Activated naive CD8-positive, alpha-beta T cell treated with anti-CD3 and anti-CD28 coated beads, Interleukin-2, amount 10 ng/mL, durations not matched to agents 7 days and 5 days (primary cell): ENCODE data around the gene TEF. TPM values are rescaled to one million over a fixed set of nuclear protein-coding genes. Genes with fewer than 3 reads are reported as not detected.

Source experiments
- ATAC-seq: fragments of 150-1000 bp; cut with Tn5 transposase; one replicate; pipeline ENCODE4 v1.10.0; 2021; ENCODE audit warnings: low read depth, moderate library complexity
- POLR2A ChIA-PET: fragments of 350-600 bp; sonication (Branson Sonifier 250); formaldehyde crosslinking; loops from one replicate; lab custom pipeline; 2021; ENCODE audit warnings: antibody characterized with exemption; lab: Charles Lee
- DNase-seq: peaks from one replicate; pipeline ENCODE4 v3.0.0; 2021
- H3K27ac Mint-ChIP-seq: one replicate; pipeline ENCODE4 v1.8.0; 2022; ENCODE audit warnings: mild to moderate bottlenecking, mixed read lengths
- H3K27me3 Mint-ChIP-seq: one replicate; pipeline ENCODE4 v1.8.0; 2022; ENCODE audit warnings: mild to moderate bottlenecking, moderate library complexity, mixed read lengths
- H3K36me3 Mint-ChIP-seq: one replicate; pipeline ENCODE4 v1.8.0; 2021; ENCODE audit warnings: mild to moderate bottlenecking, mixed read lengths
- H3K4me1 Mint-ChIP-seq: one replicate; pipeline ENCODE4 v1.8.0; 2021; ENCODE audit warnings: mixed read lengths
- H3K4me3 Mint-ChIP-seq: one replicate; pipeline ENCODE4 v1.8.0; 2022; ENCODE audit warnings: mild to moderate bottlenecking, moderate library complexity, mixed read lengths
- H3K9me3 Mint-ChIP-seq: one replicate; pipeline ENCODE4 v1.8.0; 2021; ENCODE audit warnings: mixed read lengths
- total RNA-seq, 2 experiments: library from RNA; stranded (reverse); gene quantifications; one replicate each; pipeline ENCODE4 v1.2.3, GENCODE V29; 2021

TEF gene, protein sequence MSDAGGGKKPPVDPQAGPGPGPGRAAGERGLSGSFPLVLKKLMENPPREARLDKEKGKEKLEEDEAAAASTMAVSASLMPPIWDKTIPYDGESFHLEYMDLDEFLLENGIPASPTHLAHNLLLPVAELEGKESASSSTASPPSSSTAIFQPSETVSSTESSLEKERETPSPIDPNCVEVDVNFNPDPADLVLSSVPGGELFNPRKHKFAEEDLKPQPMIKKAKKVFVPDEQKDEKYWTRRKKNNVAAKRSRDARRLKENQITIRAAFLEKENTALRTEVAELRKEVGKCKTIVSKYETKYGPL
- 1 to 10 TPM; 3.6 to 4.0 TPM for total RNA-seq

DNA sequence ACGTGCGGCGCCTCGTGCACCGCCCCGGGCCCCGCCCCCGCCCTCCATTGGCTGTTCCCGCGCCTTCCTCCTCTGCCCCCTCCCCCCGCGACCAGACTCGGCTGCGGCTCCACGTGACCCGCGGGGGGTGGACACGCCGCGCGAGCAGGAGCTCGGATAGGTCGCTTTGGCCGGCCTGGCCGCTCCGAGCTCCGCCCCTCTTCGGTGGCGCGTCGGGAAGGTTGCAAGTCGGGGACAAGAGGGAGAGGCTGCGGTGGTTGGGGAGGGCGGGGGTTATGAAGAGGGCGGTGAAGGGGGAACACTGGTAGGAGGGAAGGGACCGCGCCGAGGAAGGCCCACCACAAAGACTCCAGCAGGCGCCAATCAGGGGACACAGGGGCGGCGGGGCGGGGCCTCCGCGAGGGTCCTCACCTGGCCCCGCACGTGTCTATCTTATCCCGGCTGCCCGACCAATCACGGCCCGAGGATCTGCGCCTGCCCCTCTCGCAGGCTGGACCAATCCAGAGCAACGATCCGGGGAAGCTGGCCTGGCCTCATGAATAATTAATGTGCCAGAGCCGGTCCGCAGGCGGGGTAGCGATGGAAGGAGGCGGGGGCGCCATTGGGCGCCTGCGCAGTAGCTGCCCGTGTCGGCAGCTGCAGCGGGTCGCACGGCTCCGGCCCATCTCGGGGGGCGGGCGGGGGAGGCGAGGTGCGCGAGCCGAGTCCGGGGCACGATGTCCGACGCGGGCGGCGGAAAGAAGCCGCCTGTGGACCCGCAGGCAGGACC lies at the start of gene TEF:
TSS of gene TEF (plus strand) at position 614 of the 769 bp plus-strand sequence. CDS start at position 717, 103 bp downstream.
- Mint-ChIP-seq H3K27ac (peak within 1 kb of the TSS; percentile 96), H3K4me3 (peak within 1 kb of the TSS; percentile 89), H3K4me1 (peaks cover 5% of the 10 kb centered on the region), H3K9me3 (no peaks in the 10 kb centered on the region), H3K27me3 (peaks cover 4% of the 10 kb centered on the region), H3K36me3 (no peaks in the 10 kb centered on the region)
- POLR2A ChIA-PET = interaction anchor here (0.5 to 2.6 kb wide), 17 partner anchors 15 to 1233 kb away, joined by 3 to 15 read pairs (median 4); partner anchors contain the start of genes ACO2, PHF5A, PMM1 and POLDIP3
- DNase-seq = peak; percentile 98
- peak; percentile 94 for ATAC-seq

DNA sequence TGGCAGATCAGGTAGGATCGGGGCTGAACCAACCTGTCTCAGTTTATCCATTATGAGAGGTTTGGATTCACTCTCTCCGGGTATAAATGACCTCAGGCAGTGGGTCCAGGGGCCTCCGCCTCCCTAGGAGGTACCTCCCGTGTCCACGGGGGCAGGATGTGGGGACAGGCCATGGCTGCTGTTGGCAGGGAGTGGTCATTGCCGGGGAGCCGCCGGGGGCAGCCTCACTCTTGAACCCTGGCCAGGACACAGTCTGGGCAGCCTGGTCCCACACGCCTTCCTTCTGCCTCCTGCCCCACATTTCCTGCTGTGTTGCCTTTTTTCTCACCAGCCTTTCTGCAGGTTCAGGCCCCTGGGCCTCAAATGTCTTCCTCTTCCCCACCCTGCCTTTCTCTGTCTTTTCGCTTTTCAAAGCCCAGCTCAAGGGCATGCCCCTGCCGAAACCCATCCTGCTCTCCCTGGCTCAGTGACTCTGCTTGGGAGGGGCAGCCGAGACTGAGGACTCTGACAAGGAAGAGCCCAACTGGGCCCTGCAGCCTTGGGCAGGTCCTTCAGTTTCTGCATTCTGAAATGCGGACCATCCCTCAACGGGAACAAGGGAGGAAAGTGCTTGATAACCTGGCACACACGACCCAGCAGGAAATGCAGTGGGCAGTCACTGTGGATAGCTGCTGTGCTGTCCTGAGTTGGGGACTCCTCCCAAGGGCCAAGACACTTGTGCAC lies 49.4 kb upstream of the TEF start:
- ATAC-seq = no peak

DNA sequence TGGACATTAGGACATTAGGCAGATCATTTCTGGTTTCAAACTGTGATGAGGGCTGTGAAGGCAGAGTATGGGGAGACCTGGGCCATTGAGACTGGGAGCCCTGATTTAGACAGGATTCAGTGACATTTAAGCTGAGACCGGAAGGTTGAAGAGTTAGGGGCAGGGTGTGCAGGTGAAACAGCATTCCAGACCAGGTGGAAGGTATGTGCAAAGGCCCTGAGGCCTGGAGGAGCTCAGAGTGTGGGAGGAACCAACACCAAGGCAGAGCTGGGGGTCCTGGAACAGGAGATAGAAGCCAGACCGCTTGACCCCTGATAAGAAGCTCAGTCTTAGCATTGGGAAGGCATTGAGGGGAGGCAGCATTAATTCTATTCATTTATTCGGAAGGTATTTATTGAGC lies 47.9 kb upstream of the TEF start:
- POLR2A ChIA-PET = no interaction called here
- no peak overlapping the region for H3K27ac Mint-ChIP-seq
- H3K9me3 Mint-ChIP-seq = no peaks in the 10 kb centered on the region
- H3K36me3 Mint-ChIP-seq = peaks cover 10% of the 10 kb centered on the region
- ATAC-seq (no peak), DNase-seq (no peak)
- H3K4me1 Mint-ChIP-seq = peaks cover 9% of the 10 kb centered on the region
- no peak overlapping the region for H3K4me3 Mint-ChIP-seq
- no peaks in the 10 kb centered on the region for H3K27me3 Mint-ChIP-seq

More for the DNA sequence above, 49.4 kb upstream of the TEF start:
- H3K9me3 Mint-ChIP-seq = no peaks in the 10 kb centered on the region
- H3K36me3 Mint-ChIP-seq = peaks cover 11% of the 10 kb centered on the region
- no peaks in the 10 kb centered on the region for H3K27me3 Mint-ChIP-seq
- H3K4me3 Mint-ChIP-seq = no peak overlapping the region
- H3K27ac Mint-ChIP-seq = no peak overlapping the region
- no peak for DNase-seq
- peaks cover 9% of the 10 kb centered on the region for H3K4me1 Mint-ChIP-seq
- POLR2A ChIA-PET = no interaction called here

DNA sequence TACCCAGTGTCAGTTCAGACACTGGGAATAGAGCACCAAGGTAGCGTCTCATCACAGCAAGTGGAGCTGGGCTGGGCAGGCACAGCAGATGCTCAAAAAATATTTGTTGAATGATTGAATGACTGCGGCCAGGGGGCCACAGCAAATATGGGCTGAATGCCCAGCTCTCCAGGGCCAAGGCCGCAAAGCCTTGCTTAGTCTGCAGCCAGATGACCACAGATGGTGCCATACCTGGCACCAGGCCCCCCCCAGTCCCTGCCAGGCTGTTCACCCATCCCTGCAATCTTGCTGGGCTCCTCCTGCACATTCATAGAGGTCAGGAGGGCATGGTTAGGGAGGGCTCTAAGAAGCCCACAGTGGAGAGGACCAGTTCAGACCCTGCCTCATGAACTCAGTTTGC lies 47.5 kb upstream of the TEF start:
- ATAC-seq = no peak
- H3K27me3 Mint-ChIP-seq = no peaks in the 10 kb centered on the region
- peaks cover 10% of the 10 kb centered on the region for H3K36me3 Mint-ChIP-seq
- peaks cover 9% of the 10 kb centered on the region for H3K4me1 Mint-ChIP-seq
- DNase-seq = no peak
- no peaks in the 10 kb centered on the region for H3K9me3 Mint-ChIP-seq
- POLR2A ChIA-PET = no interaction called here
- H3K4me3 Mint-ChIP-seq = no peak overlapping the region
- H3K27ac Mint-ChIP-seq = no peak overlapping the region

DNA sequence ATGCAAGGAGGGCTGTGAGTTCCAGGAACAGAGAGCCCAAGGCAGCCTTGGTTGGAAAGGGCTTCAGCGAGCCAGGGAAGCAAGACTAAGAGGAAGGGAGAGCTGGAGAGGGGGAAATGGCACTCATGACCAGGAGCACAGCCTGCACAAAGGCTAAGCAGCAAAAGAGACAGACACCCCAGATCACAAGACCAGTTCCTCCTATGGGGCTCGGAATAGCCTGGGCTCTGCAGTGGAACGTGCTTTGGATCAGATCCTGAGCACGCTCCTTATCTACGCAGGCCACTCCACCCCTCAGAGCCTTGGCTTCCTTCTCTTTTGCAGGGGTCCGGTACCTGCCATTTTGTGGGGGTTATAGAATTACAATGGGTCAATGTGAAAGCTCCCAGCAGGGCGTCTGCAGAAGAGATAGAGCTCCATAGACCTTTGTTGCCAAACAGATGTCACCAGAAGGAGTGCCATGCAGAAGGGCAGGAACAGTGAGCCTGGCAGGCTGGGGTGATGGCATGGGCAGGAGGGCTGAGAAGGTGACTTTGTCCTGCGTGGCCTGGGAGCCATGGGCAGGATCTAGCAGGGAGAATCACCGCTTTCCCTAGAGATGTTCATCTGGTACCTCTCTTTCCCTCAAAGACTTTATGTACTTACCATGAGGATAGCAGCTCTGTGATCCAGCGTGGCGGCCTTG lies 46.6 kb upstream of the TEF start:
- Mint-ChIP-seq H3K9me3 (no peaks in the 10 kb centered on the region), H3K27me3 (no peaks in the 10 kb centered on the region), H3K36me3 (peaks cover 8% of the 10 kb centered on the region), H3K4me3 (no peak overlapping the region), H3K4me1 (peaks cover 9% of the 10 kb centered on the region), H3K27ac (no peak overlapping the region)
- no peak for DNase-seq
- POLR2A ChIA-PET = interaction anchor here (1.1 kb wide), 1 partner anchor 49 kb away, joined by 3 read pairs; the partner anchor contains the start of gene RANGAP1
- ATAC-seq = no peak

DNA sequence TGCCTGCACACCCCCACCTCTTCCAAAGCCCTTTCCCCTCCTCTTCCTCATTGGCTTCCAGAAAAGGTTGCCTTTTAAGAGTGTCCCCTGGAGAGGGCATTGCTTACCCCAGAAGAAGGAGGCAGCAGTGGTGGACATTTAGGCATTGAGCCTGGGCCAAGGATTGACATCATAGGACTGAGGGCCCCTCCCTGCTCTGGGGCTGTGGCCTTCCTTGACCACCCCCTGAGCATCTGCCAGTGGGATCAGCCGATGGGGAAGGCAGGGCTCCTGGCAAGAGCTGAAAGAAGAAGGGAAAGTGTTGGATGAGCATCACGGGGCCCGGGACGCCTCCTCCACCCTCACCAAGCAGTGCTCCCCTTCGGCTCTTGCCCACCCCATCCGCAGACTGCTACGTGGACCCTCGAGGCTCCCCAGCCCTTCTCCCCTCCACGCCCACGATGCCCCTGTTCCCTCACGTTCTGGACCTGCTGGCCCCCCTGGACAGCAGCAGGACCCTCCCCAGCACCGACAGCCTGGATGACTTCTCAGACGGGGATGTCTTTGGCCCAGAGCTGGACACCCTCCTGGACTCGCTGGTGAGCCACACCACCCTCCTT lies 43.0 kb upstream of the TEF start:
- Mint-ChIP-seq H3K36me3 (peaks cover 4% of the 10 kb centered on the region), H3K4me1 (peaks cover 11% of the 10 kb centered on the region), H3K27me3 (no peaks in the 10 kb centered on the region), H3K4me3 (no peak overlapping the region), H3K9me3 (no peaks in the 10 kb centered on the region), H3K27ac (peak overlapping the region; percentile 64)
- POLR2A ChIA-PET = interaction anchor here (0.6 kb wide), 1 partner anchor 10 kb away, joined by 3 read pairs; no protein-coding TSS in a partner anchor
- DNase-seq = no peak
- ATAC-seq = no peak

DNA sequence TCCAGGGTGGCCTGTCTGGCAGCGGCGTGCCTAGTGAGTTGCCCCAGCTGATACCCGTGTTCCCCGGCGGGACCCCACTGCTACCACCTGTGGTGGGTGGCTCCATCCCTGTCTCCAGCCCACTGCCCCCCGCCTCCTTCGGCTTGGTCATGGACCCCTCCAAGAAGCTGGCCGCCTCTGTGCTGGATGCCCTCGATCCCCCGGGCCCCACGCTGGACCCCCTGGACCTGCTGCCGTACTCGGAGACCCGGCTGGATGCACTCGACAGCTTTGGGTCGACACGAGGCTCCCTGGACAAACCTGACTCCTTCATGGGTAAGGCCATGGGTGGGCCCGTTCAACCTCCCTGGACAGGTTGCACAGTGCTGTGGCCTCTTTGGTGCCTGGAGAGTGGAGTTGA lies 41.9 kb upstream of the TEF start:
- no peaks in the 10 kb centered on the region for H3K9me3 Mint-ChIP-seq
- H3K36me3 Mint-ChIP-seq = peaks cover 5% of the 10 kb centered on the region
- no peak for DNase-seq
- ATAC-seq = no peak
- POLR2A ChIA-PET = interaction anchor here (0.6 kb wide), 1 partner anchor 9 kb away, joined by 3 read pairs; no protein-coding TSS in a partner anchor
- no peak overlapping the region for H3K27ac Mint-ChIP-seq
- no peak overlapping the region for H3K4me3 Mint-ChIP-seq
- H3K4me1 Mint-ChIP-seq = peaks cover 11% of the 10 kb centered on the region
- no peaks in the 10 kb centered on the region for H3K27me3 Mint-ChIP-seq

DNA sequence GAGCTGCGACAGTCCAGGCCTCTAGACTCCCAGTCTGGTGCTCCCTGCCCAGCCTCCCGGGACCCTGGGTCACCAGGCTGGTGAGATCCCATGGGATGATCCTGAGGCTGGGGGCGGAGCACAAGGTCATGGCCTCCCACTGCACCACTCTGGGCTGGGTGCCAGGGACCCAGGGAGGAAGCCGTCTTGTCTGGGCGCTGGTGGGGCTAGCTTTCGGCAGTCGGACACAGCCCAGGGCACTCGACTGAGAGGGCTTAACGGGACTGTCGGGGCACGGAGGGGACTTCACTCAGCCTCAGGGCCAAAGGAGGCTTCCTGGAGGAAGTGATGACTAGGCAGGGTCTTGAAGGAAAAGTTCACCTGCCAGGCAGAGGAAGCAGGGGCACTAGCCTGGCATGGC lies 41.4 kb upstream of the TEF start:
- Mint-ChIP-seq H3K36me3 (peaks cover 9% of the 10 kb centered on the region), H3K4me1 (peaks cover 11% of the 10 kb centered on the region), H3K27ac (no peak overlapping the region), H3K27me3 (no peaks in the 10 kb centered on the region), H3K9me3 (no peaks in the 10 kb centered on the region), H3K4me3 (no peak overlapping the region)
- POLR2A ChIA-PET = no interaction called here
- no peak for ATAC-seq
- no peak for DNase-seq

DNA sequence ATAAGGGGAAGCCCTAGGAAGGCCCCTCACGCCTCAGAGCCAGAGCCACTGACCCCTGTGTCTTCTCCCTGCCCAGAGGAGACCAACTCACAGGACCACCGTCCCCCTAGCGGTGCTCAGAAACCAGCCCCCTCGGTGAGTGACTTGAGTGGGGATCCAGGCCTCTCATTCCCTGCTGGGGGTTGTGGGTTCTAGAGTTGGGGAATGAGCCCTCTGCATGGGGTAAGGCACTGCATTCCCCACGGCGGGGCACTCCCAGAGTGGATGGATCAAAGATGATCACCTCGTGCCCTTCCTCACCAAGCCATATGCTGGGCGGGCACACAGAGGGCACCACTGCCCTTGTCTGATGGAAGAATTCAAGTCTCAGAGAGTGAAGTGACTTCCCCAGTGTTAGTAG lies 40.7 kb upstream of the TEF start:
- no peak overlapping the region for H3K27ac Mint-ChIP-seq
- H3K4me3 Mint-ChIP-seq = no peak overlapping the region
- no peak for ATAC-seq
- peaks cover 7% of the 10 kb centered on the region for H3K4me1 Mint-ChIP-seq
- POLR2A ChIA-PET = no interaction called here
- no peaks in the 10 kb centered on the region for H3K9me3 Mint-ChIP-seq
- H3K36me3 Mint-ChIP-seq = peaks cover 6% of the 10 kb centered on the region
- no peak for DNase-seq
- no peaks in the 10 kb centered on the region for H3K27me3 Mint-ChIP-seq

DNA sequence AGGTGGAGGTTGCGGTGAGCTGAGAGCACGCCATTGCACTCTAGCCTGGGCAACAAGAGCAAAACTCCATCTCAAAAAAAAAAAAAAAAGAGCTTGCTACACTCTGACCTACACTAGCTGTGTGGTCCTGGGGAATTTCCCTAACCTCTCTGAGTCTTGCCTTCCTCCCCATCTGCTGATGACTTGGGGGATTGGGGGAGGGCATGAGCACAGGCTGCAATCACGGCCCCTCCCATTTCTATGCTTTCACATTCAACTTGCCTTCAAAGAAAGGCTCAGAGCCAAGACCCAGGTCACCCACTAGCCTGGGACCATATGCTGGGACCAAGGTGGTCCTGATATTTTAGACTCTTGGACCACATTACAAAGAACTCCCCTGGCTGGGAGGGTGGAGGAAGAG lies 39.8 kb upstream of the TEF start:
- ATAC-seq (peak; percentile 72), DNase-seq (no peak)
- Mint-ChIP-seq H3K4me3 (no peak overlapping the region), H3K4me1 (peaks cover 4% of the 10 kb centered on the region), H3K27ac (no peak overlapping the region), H3K27me3 (no peaks in the 10 kb centered on the region), H3K9me3 (no peaks in the 10 kb centered on the region), H3K36me3 (peaks cover 6% of the 10 kb centered on the region)
- POLR2A ChIA-PET = no interaction called here

DNA sequence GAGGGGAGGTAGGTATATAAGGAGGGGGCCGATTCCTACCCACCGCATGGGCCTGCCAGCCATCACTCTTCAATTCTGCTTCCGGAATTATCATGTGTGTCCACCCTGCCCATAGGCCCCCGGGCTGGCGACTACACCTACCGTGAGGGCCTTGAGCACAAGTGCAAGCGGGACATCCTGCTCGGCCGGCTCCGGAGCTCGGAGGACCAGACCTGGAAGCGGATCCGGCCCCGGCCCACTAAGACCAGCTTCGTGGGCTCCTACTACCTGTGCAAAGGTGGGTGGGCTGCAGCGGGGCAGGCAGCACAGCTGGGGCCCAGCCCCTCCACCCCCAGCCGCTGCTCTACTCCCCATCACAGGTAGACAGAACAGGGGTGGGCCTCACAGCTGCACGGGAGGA lies 38.4 kb upstream of the TEF start:
- H3K27me3 Mint-ChIP-seq = no peaks in the 10 kb centered on the region
- ATAC-seq (no peak), DNase-seq (no peak)
- peaks cover 6% of the 10 kb centered on the region for H3K36me3 Mint-ChIP-seq
- no peak overlapping the region for H3K4me3 Mint-ChIP-seq
- no peaks in the 10 kb centered on the region for H3K9me3 Mint-ChIP-seq
- POLR2A ChIA-PET = no interaction called here
- no peak overlapping the region for H3K27ac Mint-ChIP-seq
- H3K4me1 Mint-ChIP-seq = peaks cover 2% of the 10 kb centered on the region

DNA sequence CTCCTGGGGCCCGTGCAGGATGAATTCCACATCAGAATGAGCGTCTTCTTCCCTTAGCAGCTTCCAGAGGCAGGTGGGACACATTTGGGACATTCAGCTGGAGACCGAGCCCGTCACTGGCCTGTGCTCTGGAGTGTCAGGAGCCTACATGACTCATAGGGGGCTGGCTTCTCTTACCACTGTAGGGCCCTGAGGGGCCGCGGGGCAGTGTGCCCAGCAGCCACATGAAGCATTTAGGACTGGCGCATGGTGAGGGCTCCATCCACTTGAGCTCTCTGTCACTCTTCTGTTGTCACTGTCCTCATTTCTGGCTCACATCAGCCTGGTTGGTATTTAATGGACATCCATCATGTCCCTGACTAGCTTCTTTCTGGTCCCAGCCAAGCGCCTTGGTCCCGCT lies 38.0 kb upstream of the TEF start:
- H3K36me3 Mint-ChIP-seq = peaks cover 6% of the 10 kb centered on the region
- peaks cover 2% of the 10 kb centered on the region for H3K4me1 Mint-ChIP-seq
- H3K27ac Mint-ChIP-seq = no peak overlapping the region
- H3K27me3 Mint-ChIP-seq = no peaks in the 10 kb centered on the region
- no peak overlapping the region for H3K4me3 Mint-ChIP-seq
- POLR2A ChIA-PET = no interaction called here
- DNase-seq (no peak), ATAC-seq (no peak)
- no peaks in the 10 kb centered on the region for H3K9me3 Mint-ChIP-seq
